GM19438 (cell line): ENCODE results near the gene HBQ1.
"Not testable (repeated sequence)": the region's sequence is repeated elsewhere in the genome, so short reads cannot be mapped to it uniquely, and the experiment has no call there.

Experiments
- ATAC-seq: cut with Tn5 transposase; IDR thresholded peaks from one replicate; pipeline ENCODE4 v1.9.1; 2021; ENCODE audit warnings: low read depth; ENCODE audit not compliant: unreplicated experiment

The HBQ1 gene

GRCh38 chr16:194516-194915 lies 14.3 kb downstream of the HBQ1 start:
- no peak for ATAC-seq

DNA sequence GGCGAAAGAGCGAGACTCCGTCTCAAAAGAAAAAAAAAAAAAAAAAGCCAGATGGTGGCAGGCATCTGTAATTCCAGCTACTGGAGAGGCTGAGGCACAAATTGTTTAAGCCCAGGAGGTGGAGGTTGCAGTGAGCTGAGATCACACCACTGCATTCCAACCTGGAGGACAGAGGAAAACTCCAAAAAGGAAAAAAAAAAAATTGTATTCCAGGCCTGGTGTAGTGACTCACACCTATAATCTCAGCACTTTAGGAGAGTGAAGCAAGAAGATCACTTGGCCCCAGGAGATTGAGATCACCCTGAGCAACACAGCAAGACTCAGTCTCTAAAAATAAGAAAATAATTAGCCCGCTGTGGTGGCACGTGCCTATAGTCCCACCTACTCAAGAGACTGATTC lies 20.1 kb downstream of the HBQ1 start:
- ATAC-seq = no peak

DNA sequence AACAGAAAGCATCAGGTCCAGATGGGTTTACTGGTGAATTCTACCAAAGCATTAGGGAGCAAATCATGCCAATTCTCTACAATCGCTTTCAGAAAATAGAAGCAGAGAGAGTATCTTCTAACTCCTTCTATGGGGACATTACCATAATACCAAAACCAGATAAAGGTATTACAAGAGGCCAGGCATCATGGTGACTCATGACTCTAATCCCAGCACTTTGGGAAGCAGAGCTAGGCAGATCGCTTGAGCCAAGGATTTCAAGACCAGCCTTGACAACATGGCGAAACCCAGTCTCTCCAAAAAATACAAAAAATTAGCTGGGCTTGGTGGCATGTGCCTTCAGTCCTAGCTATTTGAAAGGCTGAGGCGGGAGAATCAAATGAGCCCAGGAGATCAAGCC lies 23.0 kb downstream of the HBQ1 start:
- no peak for ATAC-seq

DNA sequence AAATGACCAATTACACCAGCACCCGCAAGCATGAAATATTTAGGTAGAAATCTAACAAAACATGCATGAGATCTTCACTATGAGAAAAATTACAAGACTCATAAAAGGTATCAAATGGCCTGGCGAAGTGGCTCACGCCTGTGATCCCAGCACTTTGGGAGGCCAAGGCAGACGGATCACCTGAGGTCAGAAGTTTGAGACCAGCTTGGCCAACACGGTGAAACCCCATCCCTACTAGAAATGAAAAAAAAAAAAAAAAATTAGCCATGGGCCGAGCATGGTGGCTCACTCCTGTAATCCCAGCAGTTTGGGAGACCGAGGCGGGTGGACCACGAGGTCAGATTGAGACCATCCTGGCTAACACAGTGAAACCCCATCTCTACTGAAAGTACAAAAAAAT lies 23.8 kb downstream of the HBQ1 start:
- ATAC-seq = not testable (repeated sequence)

DNA sequence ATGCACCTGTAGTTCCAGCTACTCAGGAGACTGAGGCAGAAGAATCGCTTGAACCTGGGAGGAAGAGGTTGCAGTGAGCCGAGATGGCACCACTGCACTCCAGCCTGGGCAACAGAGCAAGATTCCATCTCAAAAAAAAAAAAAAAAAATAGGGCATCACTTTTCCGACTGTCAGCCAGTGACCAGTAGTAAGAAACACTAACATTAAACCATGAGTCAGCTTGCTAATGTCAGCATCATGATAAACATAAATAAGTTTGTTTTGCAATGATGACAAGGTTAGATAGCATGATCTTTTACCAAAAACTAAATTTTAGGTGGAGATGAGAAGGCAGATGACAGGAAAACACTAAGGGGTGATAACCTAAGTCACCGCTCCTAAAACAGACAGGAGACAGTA lies 29.1 kb downstream of the HBQ1 start:
- not testable (repeated sequence) for ATAC-seq

GRCh38 chr16:211631-212180 lies 31.4 kb downstream of the HBQ1 start:
- not testable (repeated sequence) for ATAC-seq

GRCh38 chr16:212999-213398 lies 32.7 kb downstream of the HBQ1 start:
- no peak for ATAC-seq

- ATAC-seq = no peak
Measured at GRCh38 chr16:220021-220420, 39.8 kb downstream of the HBQ1 start.

DNA sequence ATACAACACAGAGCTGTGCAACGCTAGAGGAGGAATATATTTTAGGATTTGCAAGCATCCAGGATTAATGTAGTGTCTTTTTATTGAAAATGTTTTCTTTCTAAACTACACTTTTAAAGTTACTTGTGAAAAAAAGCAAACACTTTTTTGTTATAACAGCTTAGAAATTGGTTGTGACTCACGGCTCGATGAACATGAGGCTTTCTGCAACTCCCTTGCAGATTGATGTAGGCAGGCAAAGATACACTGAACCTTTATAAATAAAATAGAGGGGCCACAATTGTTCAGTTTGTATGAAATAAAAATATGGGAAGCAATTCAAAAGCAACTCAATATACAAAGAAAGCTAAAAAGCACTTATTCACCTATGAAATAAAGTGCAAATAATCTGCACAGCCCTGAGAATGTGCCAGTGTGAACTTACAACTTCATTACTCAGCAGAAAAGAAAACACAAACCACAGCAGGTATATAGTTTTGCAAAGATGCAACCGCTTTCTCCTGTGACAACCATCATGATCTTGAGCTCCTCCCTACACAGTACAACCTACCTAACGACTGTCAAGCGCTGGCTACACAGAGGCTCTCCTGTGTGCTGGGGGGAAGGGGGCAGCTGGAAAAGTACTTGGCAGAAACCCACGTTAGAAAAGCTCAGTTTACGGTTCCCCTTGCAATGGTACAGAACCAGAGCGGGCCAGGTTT lies 48.0 kb downstream of the HBQ1 start:
- no peak for ATAC-seq

DNA sequence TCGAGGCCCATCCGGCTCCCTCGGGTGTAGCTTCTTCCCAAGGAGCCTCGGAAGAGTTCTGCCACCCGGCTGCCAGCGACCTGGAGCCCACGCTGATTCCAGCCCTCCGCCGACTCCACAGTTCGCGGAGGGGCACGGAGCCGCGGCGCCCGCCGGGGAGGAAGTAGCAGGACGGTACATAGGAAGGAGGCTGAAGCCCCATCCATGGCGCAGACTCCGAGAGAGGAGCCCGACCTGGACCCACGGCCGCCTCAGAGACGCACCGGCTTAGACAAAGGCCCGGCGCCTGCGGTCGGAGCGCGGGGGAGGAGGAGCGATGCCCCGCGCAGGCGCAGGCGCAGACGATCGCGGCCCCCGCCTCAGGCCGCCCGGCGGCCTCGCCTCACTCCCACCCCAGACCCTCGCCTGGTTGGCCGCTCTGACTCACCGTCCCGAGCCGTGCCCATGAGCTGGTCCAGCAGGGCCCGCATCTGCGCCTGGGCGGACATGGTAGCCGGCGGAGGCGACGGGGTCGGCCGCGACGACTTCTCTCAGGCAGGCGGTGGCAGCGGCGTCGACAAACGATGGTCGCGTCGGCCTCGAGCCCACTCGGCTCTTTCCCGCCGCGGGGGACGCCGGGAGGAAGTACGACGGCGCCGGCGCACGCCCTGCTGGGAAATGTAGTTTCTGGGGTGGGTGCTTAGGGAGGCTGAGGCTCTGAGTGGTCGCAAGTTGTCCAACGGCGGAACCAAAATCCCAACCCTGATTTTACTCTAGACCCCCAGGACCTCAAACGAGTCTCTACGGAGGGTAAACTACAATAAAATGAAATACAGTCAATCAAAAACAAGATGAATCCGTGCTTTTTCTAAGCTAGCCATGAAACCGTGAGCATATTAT lies 48.8 kb downstream of the HBQ1 start, which contains the start of gene LUC7L:
LUC7L (minus strand) TSS at position 598 of the 879 bp plus-strand sequence; CDS start at position 488, 110 bp downstream.
- ATAC-seq = peak; percentile 81

DNA sequence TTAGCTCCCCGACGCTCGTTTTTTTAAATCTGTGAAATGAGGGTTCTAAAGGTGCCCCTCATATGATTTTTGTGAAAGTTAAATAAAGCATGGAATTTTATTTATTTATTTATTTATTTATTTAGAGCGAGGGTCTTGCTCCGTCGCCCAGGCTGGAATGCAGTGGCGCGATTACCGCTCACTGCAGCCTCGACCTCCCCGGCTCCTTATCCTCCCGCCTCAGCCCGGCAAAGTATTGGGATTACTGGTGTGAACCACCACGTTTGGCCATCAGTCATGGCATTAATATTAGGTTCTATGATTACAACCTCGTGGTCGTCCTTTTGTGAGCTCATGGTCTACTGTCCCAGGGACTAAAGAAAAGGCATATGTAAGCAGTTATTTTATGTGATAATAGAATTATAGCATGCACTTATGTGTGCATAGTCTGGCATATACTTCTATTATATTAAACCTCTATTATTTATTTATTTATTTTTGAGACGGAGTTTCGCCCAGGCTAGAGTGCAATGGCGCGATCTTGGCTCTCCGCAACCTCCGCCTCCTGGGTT lies 49.5 kb downstream of the HBQ1 start:
- no peak for ATAC-seq

DNA sequence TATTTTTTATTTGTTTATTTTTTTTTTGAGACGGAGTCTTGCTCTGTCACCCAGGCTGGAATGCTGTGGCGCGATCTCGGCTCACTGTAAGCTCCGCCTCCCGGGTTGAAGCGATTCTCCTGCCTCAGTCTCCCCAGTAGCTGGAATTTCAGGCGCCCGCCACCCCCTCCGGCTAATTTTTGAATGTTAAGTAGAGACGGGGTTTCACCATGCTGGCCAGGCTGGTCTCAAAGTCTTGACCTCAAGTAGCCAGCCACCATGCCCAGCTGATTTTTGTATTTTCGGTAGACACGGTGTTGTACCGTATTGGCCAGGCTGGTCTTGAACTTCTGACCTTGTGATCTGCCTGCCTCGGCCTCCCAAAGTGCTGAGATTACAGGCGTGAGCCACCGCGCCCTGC lies 50.1 kb downstream of the HBQ1 start:
- ATAC-seq = not testable (repeated sequence)
